SK-N-SH (cell line): ENCODE measurements around the gene BTG3.

Source experiments
- CHD2 ChIP-seq: fragments of 150-350 bp; IDR thresholded peaks from 2 replicates; pipeline ENCODE4 v1.6.1; 2018; ENCODE audit warnings: low read length; ENCODE audit not compliant: partially characterized antibody
- MEF2A ChIP-seq: IDR thresholded peaks from 2 replicates; pipeline ENCODE4 v1.4.0; 2012; ENCODE audit warnings: low read depth, borderline replicate concordance
- POLR2AphosphoS5 ChIP-seq: IDR thresholded peaks from 2 replicates; pipeline ENCODE4 v1.6.1; 2012; ENCODE audit warnings: low read depth, low read length
- TF ChIP-seq, protein P1 (sequence below): fragments of 200-600 bp; sonication (generic); IDR thresholded peaks from 2 replicates; pipeline ENCODE4 v1.6.1; 2017; ENCODE audit warnings: antibody characterized with exemption, mild to moderate bottlenecking, moderate library complexity

DNA sequence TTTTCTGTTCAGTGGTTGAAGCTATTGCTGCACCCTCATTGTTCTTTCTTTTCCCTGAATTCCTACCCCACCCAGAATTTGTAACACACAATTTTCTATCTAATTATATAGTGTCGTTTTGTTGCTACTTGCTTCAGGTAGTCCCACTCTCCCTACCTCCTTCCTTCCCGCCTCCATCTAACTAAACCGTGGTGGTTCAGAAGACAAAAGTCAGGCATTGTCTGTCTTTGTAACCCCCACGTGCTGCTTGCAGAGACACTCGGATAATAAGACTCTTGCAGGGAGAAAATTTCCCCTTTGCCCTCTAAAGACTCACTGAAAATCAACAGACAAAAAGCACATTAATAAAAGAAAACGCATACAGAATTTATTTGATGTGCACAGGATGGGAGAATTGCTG, 46.2 kb upstream of the BTG3 start:
- TF ChIP-seq POLR2AphosphoS5 (no peak), CHD2 (no peak), MEF2A (no peak)
- TF ChIP-seq, protein P1, sequence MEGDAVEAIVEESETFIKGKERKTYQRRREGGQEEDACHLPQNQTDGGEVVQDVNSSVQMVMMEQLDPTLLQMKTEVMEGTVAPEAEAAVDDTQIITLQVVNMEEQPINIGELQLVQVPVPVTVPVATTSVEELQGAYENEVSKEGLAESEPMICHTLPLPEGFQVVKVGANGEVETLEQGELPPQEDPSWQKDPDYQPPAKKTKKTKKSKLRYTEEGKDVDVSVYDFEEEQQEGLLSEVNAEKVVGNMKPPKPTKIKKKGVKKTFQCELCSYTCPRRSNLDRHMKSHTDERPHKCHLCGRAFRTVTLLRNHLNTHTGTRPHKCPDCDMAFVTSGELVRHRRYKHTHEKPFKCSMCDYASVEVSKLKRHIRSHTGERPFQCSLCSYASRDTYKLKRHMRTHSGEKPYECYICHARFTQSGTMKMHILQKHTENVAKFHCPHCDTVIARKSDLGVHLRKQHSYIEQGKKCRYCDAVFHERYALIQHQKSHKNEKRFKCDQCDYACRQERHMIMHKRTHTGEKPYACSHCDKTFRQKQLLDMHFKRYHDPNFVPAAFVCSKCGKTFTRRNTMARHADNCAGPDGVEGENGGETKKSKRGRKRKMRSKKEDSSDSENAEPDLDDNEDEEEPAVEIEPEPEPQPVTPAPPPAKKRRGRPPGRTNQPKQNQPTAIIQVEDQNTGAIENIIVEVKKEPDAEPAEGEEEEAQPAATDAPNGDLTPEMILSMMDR = no peak
